LNCAP (cell line): ENCODE measurements around the gene CARM1.

Experiments used
- TF ChIP-seq, protein P1 (sequence below): fragments of 450-650 bp; IDR thresholded peaks from 2 replicates; pipeline ENCODE4 v1.5.1; 2017; ENCODE audit warnings: mild to moderate bottlenecking

The CARM1 gene

DNA sequence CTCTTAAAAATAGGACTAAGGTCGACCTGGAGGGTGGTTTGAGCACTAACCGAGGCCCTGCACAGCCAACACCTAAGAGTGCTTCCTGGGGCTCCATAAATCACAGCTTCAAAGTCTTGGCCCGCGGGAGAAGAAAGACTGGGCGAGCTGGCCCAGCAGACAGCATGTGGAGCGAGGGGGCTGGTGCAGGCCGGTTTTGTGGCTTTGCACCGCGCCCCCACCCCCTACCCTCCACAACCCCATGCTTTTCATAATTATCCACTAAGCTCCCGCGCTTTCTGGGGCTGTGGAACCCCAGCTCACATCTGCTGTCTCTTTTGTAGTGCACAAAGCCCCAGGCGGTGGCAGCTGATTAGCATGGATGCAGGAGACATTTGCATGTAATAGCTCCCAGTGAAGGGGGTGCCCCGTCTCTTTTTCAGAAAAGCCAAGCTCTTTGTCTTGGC lies 17.1 kb downstream of the CARM1 start:
- TF ChIP-seq, protein P1, sequence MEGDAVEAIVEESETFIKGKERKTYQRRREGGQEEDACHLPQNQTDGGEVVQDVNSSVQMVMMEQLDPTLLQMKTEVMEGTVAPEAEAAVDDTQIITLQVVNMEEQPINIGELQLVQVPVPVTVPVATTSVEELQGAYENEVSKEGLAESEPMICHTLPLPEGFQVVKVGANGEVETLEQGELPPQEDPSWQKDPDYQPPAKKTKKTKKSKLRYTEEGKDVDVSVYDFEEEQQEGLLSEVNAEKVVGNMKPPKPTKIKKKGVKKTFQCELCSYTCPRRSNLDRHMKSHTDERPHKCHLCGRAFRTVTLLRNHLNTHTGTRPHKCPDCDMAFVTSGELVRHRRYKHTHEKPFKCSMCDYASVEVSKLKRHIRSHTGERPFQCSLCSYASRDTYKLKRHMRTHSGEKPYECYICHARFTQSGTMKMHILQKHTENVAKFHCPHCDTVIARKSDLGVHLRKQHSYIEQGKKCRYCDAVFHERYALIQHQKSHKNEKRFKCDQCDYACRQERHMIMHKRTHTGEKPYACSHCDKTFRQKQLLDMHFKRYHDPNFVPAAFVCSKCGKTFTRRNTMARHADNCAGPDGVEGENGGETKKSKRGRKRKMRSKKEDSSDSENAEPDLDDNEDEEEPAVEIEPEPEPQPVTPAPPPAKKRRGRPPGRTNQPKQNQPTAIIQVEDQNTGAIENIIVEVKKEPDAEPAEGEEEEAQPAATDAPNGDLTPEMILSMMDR, result no peak

DNA sequence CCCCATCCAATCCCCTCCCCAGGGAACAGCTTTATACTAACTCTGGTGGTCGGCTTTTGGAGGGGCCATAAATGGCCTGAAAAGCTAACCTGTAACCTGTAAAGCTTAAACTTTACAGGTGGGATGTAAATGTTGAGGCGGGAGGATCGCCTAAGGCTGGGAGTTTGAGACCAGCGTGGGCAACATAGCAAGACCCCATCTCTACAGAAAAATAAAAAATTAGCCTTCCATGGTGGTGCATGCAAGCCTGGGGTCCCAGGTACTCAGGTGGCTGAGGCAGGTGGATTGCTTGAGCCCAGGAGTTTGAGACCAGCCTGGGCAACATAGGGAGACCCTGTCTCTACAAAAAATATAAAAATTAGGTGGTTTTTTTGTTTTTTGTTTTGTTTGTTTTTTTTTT lies 18.5 kb downstream of the CARM1 start:
- TF ChIP-seq, protein P1, result no peak

DNA sequence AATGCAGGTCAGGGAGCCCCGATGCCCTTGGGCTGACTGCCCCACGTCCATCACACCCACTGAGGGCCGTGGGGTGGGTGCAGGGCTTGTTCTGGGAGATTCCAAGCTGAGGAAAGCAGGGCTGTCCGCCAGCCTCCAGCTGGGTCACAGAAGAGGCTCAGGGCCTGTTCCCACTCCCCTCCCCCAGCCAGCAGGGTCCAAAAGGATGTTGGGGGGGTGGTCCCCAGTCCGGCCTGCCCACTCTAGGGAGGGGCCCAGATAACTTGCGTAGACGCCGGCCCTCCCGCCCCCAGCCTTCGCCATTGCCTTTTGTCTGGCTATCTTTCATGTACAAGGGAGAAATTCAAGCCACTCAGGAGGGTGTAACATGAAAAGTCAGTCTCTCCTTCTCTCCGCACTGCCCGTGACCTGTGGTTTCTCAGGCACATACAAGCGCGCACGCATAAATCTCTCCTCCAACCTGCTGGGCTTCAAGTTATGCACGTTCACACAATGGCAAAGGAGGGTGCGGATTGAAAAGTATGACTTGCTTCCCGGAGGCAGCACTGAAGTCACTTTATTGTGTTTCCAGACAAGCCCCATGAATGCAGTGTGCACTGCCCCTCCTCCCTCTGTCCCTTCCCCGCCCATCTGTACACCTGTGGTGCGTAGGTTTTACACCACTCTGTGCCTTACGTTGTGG lies 20.2 kb downstream of the CARM1 start:
- TF ChIP-seq, protein P1, result no peak

DNA sequence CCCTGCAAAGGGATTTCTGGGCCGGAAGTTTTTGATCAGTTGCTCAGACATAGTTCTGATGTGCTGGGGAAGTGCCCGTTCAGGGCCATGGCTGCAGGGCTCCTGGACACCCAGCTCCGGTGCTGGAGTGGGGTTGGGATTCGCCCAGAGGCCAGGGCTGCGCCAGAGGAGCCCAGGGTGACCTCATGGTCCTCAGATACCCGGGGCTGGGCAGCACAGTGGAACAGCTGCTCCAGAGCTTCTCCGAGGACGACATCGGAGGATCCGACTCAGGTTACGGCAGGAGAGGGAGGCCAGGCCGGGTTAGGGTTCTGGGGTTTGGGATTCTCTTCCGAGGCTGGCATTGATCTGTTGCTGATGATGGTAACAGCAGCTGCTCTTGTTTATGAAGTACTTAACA lies 20.9 kb downstream of the CARM1 start:
- TF ChIP-seq, protein P1, result no peak

DNA sequence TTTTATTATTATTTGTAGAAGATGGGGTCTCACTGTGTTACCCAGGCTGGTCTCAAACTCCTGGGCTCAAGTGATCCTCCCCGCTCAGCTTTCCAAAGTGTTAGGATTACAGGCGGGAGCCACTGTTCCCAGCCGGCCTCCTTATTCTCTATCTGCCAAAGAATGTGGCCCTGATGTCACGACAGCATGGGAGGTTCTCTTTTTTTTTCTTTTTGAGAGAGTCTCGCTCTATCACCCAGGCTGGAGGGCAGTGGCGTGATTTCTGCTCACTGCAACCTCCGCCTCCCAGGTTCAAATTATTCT lies 23.5 kb downstream of the CARM1 start:
- TF ChIP-seq, protein P1, result no peak

DNA sequence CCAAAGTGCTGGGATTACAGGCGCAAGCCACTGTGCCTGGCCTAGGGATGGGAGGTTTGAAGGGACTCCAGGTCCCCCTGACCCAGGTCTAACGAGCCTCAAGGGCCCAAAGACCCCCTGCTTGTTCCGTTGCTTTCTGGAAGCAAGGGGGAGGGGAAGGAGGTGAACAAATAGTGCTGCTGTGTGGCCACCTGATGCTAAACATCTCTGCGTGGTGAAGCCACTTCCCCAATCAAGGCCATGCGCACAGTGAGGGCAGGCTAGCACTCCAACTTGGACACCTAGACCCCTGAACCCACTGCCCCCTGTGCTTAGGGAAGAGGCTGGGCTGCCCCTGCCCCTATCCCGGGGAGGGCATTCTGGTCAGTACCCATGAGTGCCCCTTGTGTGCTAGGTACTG lies 24.0 kb downstream of the CARM1 start:
- TF ChIP-seq, protein P1, result no peak

DNA sequence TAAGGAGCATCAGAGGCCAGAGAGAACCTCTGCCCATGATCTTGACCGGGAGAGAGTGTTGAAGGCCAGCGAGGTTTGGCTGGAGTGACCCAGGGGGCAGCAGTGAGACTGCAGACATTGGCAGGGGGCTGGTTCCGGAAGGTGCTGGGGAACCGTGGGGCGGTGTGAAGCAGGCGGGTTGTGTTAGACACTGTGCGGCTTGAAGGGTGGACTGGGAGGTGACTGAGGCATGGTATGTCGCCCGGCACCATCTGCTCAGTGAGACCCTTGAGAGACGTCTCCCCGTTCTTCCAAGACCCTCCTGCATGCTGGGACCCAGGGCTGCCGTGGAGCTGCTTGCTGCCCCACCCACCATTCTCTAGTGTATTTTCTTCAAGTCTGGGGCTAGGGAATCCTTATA lies 24.6 kb downstream of the CARM1 start:
- TF ChIP-seq, protein P1, result no peak
